ENCODE data around the gene NTNG1. TPM values are rescaled to one million over a fixed set of nuclear protein-coding genes. Genes with fewer than 3 reads are reported as not detected.

The NTNG1 gene
- total RNA-seq, 1 experiment from 2014 or later: not detected

- DNase-seq (ENCODE audit: low spot score): no peak
Observed at GRCh38 chr1:107262467-107263286, 121.8 kb downstream of the NTNG1 start.

GRCh38 chr1:107263291-107263915 lies 122.6 kb downstream of the NTNG1 start:
- no peak for DNase-seq (ENCODE audit: low spot score)

GRCh38 chr1:107264007-107264406 lies 123.2 kb downstream of the NTNG1 start:
- DNase-seq (ENCODE audit: low spot score): no peak

- DNase-seq (ENCODE audit: low spot score): no peak
Observed at GRCh38 chr1:107264561-107264960, 123.7 kb downstream of the NTNG1 start.

GRCh38 chr1:107267489-107267888 lies 126.7 kb downstream of the NTNG1 start:
- DNase-seq (ENCODE audit: low spot score): no peak

GRCh38 chr1:107272321-107272720 lies 131.5 kb downstream of the NTNG1 start:
- DNase-seq (ENCODE audit: low spot score): no peak

GRCh38 chr1:107273515-107273914 lies 132.7 kb downstream of the NTNG1 start:
- DNase-seq (ENCODE audit: low spot score): no peak

- no peak for DNase-seq (ENCODE audit: low spot score)
Observed at GRCh38 chr1:107274227-107274626, 133.4 kb downstream of the NTNG1 start.

GRCh38 chr1:107276247-107276646 lies 135.4 kb downstream of the NTNG1 start:
- no peak for DNase-seq (ENCODE audit: low spot score)

- DNase-seq (ENCODE audit: low spot score): peak; percentile 4
Observed at GRCh38 chr1:107277022-107277421, 136.2 kb downstream of the NTNG1 start.

- no peak for DNase-seq (ENCODE audit: low spot score)
Observed at GRCh38 chr1:107286125-107286524, 145.3 kb downstream of the NTNG1 start.

GRCh38 chr1:107291987-107292386 lies 151.1 kb downstream of the NTNG1 start:
- DNase-seq (ENCODE audit: low spot score): no peak

- DNase-seq (ENCODE audit: low spot score): no peak
Observed at GRCh38 chr1:107293901-107294613, 153.2 kb downstream of the NTNG1 start.

GRCh38 chr1:107294686-107295085 lies 153.8 kb downstream of the NTNG1 start:
- no peak for DNase-seq (ENCODE audit: low spot score)

- DNase-seq (ENCODE audit: low spot score): no peak
Observed at GRCh38 chr1:107297681-107298080, 156.8 kb downstream of the NTNG1 start.

- DNase-seq (ENCODE audit: low spot score): no peak
Observed at GRCh38 chr1:107298526-107298925, 157.7 kb downstream of the NTNG1 start.

GRCh38 chr1:107299521-107299920 lies 158.7 kb downstream of the NTNG1 start:
- no peak for DNase-seq (ENCODE audit: low spot score)

GRCh38 chr1:107309962-107310361 lies 169.1 kb downstream of the NTNG1 start:
- no peak for DNase-seq (ENCODE audit: low spot score)

- no peak for DNase-seq (ENCODE audit: low spot score)
Observed at GRCh38 chr1:107315652-107316051, 174.8 kb downstream of the NTNG1 start.

GRCh38 chr1:107318932-107319331 lies 178.1 kb downstream of the NTNG1 start:
- no peak for DNase-seq (ENCODE audit: low spot score)

GRCh38 chr1:107323784-107324183 lies 182.9 kb downstream of the NTNG1 start:
- DNase-seq (ENCODE audit: low spot score): no peak

GRCh38 chr1:107326824-107327445 lies 186.1 kb downstream of the NTNG1 start:
- no peak for DNase-seq (ENCODE audit: low spot score)

Measured in A172 (cell line).